Activated naive CD8-positive, alpha-beta T cell treated with anti-CD3 and anti-CD28 coated beads, Interleukin-2, amount 50 U/mL, for 24 hours (primary cell): ENCODE results near the gene ELAVL2.

Experiments used
- ATAC-seq: fragments of 150-1000 bp; cut with Tn5 transposase; one replicate; pipeline ENCODE4 v1.10.0; 2021
- DNase-seq: peaks from one replicate; pipeline ENCODE4 v3.0.0; 2021
- H3K27ac Mint-ChIP-seq: one replicate; pipeline ENCODE4 v1.8.0; 2021; ENCODE audit warnings: mild to moderate bottlenecking, mixed read lengths
- H3K27me3 Mint-ChIP-seq: one replicate; pipeline ENCODE4 v1.8.0; 2021; ENCODE audit warnings: mixed read lengths
- H3K36me3 Mint-ChIP-seq: one replicate; pipeline ENCODE4 v1.8.0; 2021; ENCODE audit warnings: low read depth, mixed read lengths
- H3K4me1 Mint-ChIP-seq: one replicate; pipeline ENCODE4 v1.8.0; 2021; ENCODE audit warnings: mixed read lengths
- H3K4me3 Mint-ChIP-seq: one replicate; pipeline ENCODE4 v1.8.0; 2021; ENCODE audit warnings: mild to moderate bottlenecking, moderate library complexity, mixed read lengths
- H3K9me3 Mint-ChIP-seq: one replicate; pipeline ENCODE4 v1.8.0; 2021; ENCODE audit warnings: mixed read lengths

ELAVL2 gene

DNA sequence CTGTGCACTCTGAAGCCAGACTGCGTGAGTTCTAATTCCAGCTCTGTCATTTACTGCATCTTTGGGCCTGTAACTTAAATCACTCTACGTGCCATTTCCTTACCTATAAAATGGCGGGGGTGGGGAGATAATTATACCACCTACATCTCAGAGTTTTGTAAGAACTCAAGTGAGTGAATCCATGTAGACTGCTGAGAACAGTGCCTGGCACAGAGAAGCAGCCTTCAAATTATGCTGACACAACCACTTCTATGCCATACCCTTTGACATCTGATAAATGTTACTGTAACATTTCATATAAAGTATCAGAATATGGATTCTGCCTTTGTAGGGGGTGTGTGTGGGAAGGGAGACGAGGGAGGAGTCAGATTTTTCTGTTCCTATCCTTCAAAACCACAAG lies 27.7 kb downstream of the ELAVL2 start:
- peaks cover 4% of the 10 kb centered on the region for H3K9me3 Mint-ChIP-seq
- no peak overlapping the region for H3K27ac Mint-ChIP-seq
- DNase-seq = no peak
- no peaks in the 10 kb centered on the region for H3K36me3 Mint-ChIP-seq
- ATAC-seq = no peak
- H3K4me3 Mint-ChIP-seq = no peak overlapping the region
- no peaks in the 10 kb centered on the region for H3K27me3 Mint-ChIP-seq
- H3K4me1 Mint-ChIP-seq = no peaks in the 10 kb centered on the region

- ATAC-seq (no peak), DNase-seq (no peak)
- H3K4me3 Mint-ChIP-seq = no peak overlapping the region
- no peak overlapping the region for H3K27ac Mint-ChIP-seq
- peaks cover 4% of the 10 kb centered on the region for H3K9me3 Mint-ChIP-seq
- H3K27me3 Mint-ChIP-seq = no peaks in the 10 kb centered on the region
- no peaks in the 10 kb centered on the region for H3K4me1 Mint-ChIP-seq
- no peaks in the 10 kb centered on the region for H3K36me3 Mint-ChIP-seq
Observed at GRCh38 chr9:23796209-23796608, 29.8 kb downstream of the ELAVL2 start.

GRCh38 chr9:23790351-23791260 lies 35.4 kb downstream of the ELAVL2 start:
- H3K4me1 Mint-ChIP-seq = no peaks in the 10 kb centered on the region
- H3K4me3 Mint-ChIP-seq = no peak overlapping the region
- peaks cover 3% of the 10 kb centered on the region for H3K9me3 Mint-ChIP-seq
- no peaks in the 10 kb centered on the region for H3K27me3 Mint-ChIP-seq
- ATAC-seq (no peak), DNase-seq (no peak)
- H3K27ac Mint-ChIP-seq = no peak overlapping the region
- no peaks in the 10 kb centered on the region for H3K36me3 Mint-ChIP-seq

- no peak overlapping the region for H3K27ac Mint-ChIP-seq
- peaks cover 3% of the 10 kb centered on the region for H3K9me3 Mint-ChIP-seq
- no peaks in the 10 kb centered on the region for H3K4me1 Mint-ChIP-seq
- H3K36me3 Mint-ChIP-seq = no peaks in the 10 kb centered on the region
- H3K4me3 Mint-ChIP-seq = no peak overlapping the region
- no peaks in the 10 kb centered on the region for H3K27me3 Mint-ChIP-seq
- no peak for ATAC-seq
- no peak for DNase-seq
Observed at GRCh38 chr9:23789529-23790254, 36.3 kb downstream of the ELAVL2 start.

DNA sequence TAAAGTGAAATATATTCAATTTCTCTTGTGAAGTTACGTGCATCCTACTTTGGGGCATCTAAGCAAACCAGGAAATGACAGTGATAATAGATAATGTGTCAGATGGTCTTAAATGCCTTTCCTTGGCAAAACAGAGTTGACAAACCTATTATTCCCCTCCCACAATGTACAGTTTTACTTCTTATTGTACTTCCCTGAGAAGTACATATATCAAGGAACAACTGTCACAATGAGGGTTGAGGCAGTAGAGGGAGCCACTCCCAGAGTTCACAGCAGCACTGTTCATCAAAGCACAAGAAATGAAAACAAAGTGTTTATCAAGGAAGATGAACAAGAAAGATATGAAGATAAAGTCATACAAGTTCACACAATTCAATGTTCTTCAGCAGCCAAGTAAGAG lies 41.1 kb downstream of the ELAVL2 start:
- H3K4me3 Mint-ChIP-seq = no peak overlapping the region
- H3K9me3 Mint-ChIP-seq = peaks cover 14% of the 10 kb centered on the region
- H3K27ac Mint-ChIP-seq = no peak overlapping the region
- no peaks in the 10 kb centered on the region for H3K36me3 Mint-ChIP-seq
- ATAC-seq = no peak
- no peak for DNase-seq
- H3K4me1 Mint-ChIP-seq = no peaks in the 10 kb centered on the region
- no peaks in the 10 kb centered on the region for H3K27me3 Mint-ChIP-seq

DNA sequence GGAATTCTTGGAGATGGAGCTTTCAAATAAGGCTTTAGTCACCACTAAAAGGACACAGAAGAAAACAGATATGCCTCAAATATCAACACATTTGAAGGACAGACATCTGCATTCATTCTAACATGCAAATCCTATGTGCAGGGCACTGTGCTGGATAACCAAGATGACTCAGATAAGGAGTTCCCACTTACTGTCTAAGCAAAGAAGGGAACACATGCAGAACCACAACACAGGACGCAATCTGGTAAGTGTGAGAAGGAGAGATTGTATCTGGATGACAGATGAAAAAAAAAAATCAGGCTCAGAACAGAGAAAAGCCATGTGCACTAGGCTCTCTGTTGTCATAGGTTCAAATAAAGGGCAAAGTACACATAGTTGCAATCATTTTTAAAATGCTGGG lies 42.5 kb downstream of the ELAVL2 start:
- no peak overlapping the region for H3K27ac Mint-ChIP-seq
- H3K4me1 Mint-ChIP-seq = no peaks in the 10 kb centered on the region
- DNase-seq = no peak
- no peaks in the 10 kb centered on the region for H3K27me3 Mint-ChIP-seq
- H3K36me3 Mint-ChIP-seq = no peaks in the 10 kb centered on the region
- H3K4me3 Mint-ChIP-seq = no peak overlapping the region
- peaks cover 10% of the 10 kb centered on the region for H3K9me3 Mint-ChIP-seq
- ATAC-seq = no peak

DNA sequence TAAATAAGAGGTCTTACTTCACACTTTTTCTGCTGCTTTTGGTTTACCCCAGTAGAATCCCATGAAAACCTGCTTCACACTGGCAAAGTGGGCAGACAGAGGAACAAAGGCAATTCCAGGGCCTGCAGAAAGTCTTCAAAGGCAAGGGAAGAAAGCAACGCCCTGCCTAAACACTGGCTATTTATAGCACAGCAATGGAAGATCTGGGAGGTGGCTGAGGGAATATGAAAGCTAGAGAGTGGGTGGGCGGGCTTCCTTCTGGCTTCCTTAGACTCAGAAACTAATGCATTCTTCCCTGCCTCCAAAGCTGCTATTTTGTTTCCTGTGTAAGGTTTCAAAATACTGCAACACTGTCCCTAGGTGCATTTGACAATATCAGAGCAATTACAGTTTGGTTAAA lies 46.8 kb downstream of the ELAVL2 start:
- H3K4me1 Mint-ChIP-seq = no peaks in the 10 kb centered on the region
- no peaks in the 10 kb centered on the region for H3K36me3 Mint-ChIP-seq
- H3K27me3 Mint-ChIP-seq = no peaks in the 10 kb centered on the region
- ATAC-seq (no peak), DNase-seq (no peak)
- H3K27ac Mint-ChIP-seq = no peak overlapping the region
- H3K9me3 Mint-ChIP-seq = peaks cover 10% of the 10 kb centered on the region
- no peak overlapping the region for H3K4me3 Mint-ChIP-seq

DNA sequence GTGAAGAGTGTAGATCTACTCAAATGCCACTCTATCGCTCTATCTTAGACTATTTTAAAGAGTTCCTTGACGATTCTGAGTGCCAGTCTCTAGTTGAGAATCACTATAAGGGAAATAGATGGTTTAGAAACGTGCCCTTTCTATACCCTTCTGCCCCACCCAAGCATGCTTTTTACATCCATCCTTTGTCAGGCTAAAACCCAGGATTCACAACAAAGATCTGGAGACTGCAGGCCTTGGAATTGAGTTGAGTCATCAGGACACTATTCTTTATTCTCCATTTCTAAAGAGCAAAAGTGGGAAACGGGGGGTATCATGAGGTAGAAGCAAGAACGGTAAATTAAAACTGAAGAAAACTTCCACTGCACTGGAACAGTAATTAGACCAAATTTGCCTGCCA lies 48.7 kb downstream of the ELAVL2 start:
- no peaks in the 10 kb centered on the region for H3K4me1 Mint-ChIP-seq
- H3K4me3 Mint-ChIP-seq = no peak overlapping the region
- H3K9me3 Mint-ChIP-seq = peaks cover 7% of the 10 kb centered on the region
- DNase-seq (no peak), ATAC-seq (no peak)
- no peaks in the 10 kb centered on the region for H3K27me3 Mint-ChIP-seq
- no peak overlapping the region for H3K27ac Mint-ChIP-seq
- H3K36me3 Mint-ChIP-seq = no peaks in the 10 kb centered on the region

DNA sequence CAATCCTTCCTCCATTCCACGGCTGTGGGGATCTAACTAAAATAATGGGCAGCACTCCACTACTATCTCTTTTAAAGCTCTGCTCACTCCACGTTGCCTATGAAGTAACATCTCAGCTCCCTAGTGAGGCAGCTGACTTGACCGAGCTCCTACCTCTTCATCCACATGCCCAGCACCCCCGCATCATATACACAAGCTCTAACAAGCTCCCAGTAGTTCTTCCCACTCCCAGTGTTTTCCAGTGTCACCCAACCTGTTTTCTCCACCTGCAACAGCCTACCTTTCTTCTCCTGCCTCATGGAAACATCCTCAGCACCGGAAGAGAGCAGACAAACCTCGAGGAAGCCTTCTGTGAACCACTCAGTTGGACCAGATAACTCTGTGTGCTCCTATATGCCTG lies 50.5 kb downstream of the ELAVL2 start:
- H3K36me3 Mint-ChIP-seq = no peaks in the 10 kb centered on the region
- no peak for ATAC-seq
- H3K27me3 Mint-ChIP-seq = no peaks in the 10 kb centered on the region
- DNase-seq = no peak
- H3K4me1 Mint-ChIP-seq = no peaks in the 10 kb centered on the region
- H3K4me3 Mint-ChIP-seq = no peak overlapping the region
- H3K27ac Mint-ChIP-seq = no peak overlapping the region
- peaks cover 2% of the 10 kb centered on the region for H3K9me3 Mint-ChIP-seq

GRCh38 chr9:23774266-23774665 lies 51.8 kb downstream of the ELAVL2 start:
- no peaks in the 10 kb centered on the region for H3K36me3 Mint-ChIP-seq
- no peak overlapping the region for H3K4me3 Mint-ChIP-seq
- H3K27me3 Mint-ChIP-seq = no peaks in the 10 kb centered on the region
- no peak overlapping the region for H3K27ac Mint-ChIP-seq
- H3K9me3 Mint-ChIP-seq = no peaks in the 10 kb centered on the region
- H3K4me1 Mint-ChIP-seq = no peaks in the 10 kb centered on the region
- ATAC-seq = no peak
- DNase-seq = no peak

DNA sequence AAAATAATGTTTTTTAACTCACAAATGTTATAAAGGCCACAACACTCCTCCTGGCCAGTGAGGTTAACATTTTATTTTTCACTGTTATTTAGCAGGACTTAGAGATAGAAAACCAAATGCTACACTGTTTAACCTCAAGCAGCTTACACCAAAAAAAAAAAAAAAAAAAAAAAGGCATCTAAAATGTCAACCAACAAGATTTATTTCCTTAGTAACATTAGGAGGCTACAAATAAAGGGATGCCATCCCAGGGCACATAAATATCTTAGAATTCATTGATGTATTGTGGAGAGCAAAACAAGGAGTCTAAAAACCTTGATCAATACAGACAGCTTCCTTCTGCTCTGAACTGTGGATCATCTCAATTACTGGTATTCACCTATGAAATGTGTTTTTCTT lies 53.7 kb downstream of the ELAVL2 start:
- Mint-ChIP-seq H3K27me3 (no peaks in the 10 kb centered on the region), H3K4me1 (no peaks in the 10 kb centered on the region), H3K9me3 (peaks cover 4% of the 10 kb centered on the region), H3K27ac (no peak overlapping the region), H3K36me3 (no peaks in the 10 kb centered on the region), H3K4me3 (no peak overlapping the region)
- ATAC-seq (no peak), DNase-seq (no peak)

DNA sequence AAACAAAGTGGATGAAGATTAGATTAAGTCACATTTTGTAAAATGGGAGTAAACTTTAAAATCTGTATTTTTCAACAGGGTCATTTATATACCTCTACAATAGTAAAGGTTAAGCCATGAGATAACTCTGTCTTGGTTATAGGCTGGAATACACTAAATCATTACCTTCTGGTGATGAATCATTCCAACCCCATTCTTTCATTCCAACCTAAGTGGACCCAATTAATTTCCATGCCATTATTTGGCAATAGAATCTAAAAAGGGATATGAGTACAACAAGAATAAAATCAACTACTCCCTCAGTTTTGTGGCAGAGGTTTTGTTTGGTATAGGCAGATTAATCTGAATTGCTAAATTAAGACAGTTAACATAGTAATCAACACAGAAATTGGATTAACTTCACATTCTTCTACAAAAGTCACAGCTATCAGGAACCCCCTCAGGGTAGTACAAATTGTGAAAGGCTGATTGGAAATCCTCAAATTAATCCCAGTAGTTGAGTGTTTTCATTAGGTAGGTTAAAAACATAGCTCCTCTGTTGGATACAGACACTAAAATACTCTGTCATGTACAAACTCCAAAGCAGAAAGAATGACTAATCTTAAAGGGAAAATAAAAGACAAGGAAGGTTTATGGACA lies 54.2 kb downstream of the ELAVL2 start:
- Mint-ChIP-seq H3K4me3 (no peak overlapping the region), H3K27ac (no peak overlapping the region), H3K36me3 (no peaks in the 10 kb centered on the region), H3K27me3 (no peaks in the 10 kb centered on the region), H3K4me1 (no peaks in the 10 kb centered on the region), H3K9me3 (peaks cover 4% of the 10 kb centered on the region)
- ATAC-seq (no peak), DNase-seq (no peak)

DNA sequence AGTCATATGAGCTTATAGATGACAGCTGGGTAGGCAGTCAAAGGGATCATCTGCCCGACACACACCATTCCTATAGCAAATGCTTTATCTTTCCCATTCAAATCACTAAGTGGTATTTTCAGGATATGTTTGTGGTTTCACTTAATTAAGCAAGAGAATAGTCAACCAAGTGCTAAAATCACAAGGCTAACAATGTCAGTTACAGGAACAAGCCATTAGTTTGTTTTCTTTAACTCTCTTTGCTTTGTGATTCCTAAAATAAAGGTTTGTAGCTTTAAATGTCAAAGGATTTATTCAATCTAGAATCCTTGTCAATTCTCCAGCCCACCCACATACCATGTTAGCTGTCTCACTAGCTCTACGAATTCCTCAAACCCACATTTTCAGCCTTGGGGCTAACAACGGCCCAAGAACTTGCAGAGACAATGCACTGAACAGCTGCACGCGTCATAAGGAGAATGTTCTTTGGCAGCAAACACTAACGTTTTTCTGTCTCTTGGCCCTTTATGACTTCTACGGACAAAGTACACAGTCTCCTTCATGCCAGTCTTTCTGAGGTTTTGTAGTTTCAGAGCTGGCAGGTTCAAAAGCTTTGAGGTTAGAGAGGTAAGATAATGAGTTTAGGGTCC lies 56.6 kb downstream of the ELAVL2 start:
- ATAC-seq = no peak
- no peaks in the 10 kb centered on the region for H3K4me1 Mint-ChIP-seq
- H3K27me3 Mint-ChIP-seq = no peaks in the 10 kb centered on the region
- peaks cover 4% of the 10 kb centered on the region for H3K9me3 Mint-ChIP-seq
- DNase-seq = no peak
- H3K27ac Mint-ChIP-seq = no peak overlapping the region
- no peaks in the 10 kb centered on the region for H3K36me3 Mint-ChIP-seq
- no peak overlapping the region for H3K4me3 Mint-ChIP-seq

DNA sequence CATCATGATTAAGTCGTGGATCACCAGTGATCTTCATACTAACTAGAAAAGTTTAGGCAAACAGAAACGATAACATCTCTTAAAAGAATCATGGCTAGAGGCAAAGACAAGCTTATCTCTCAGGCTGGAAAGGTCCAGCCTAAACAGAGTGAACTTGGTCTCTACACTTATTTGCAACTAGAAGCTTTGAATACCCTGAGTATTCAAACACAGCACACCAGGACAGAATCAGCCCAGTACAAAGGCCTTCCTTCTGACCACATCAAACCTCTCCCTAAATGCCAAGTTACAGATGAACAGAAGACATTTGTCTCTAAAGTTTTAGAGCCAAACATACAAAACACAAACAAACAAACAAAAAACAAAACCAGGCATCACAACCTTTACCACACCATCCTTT lies 57.2 kb downstream of the ELAVL2 start:
- Mint-ChIP-seq H3K27me3 (no peaks in the 10 kb centered on the region), H3K9me3 (peaks cover 4% of the 10 kb centered on the region), H3K4me3 (no peak overlapping the region), H3K4me1 (no peaks in the 10 kb centered on the region), H3K36me3 (no peaks in the 10 kb centered on the region), H3K27ac (no peak overlapping the region)
- ATAC-seq (no peak), DNase-seq (no peak)
